Mesenchymal stem cell (in vitro differentiated cells and primary cell): ENCODE data around the gene HECTD2. TPM values are rescaled to one million over a fixed set of nuclear protein-coding genes. Genes with fewer than 3 reads are reported as not detected.
A peak's percentile ranks its signal among the peaks of the same experiment; 100 is the strongest.
"Not testable (repeated sequence)": the region's sequence is repeated elsewhere in the genome, so short reads cannot be mapped to it uniquely, and the experiment has no call there.

Experiments used
- DNase-seq: peaks from one replicate; pipeline ENCODE4 v3.0.0-alpha.2; 2013
- H2AFZ ChIP-seq: one replicate; pipeline ENCODE4 v1.6.1; 2013; ENCODE audit warnings: low read depth, mild to moderate bottlenecking, control low read depth, inconsistent platforms, low read length, moderate library complexity
- H2AK5ac ChIP-seq: 2 replicates; pipeline ENCODE4 v1.6.1; 2013; ENCODE audit warnings: low read length, moderate library complexity, mild to moderate bottlenecking, inconsistent platforms; ENCODE audit not compliant: severe bottlenecking
- H2BK120ac ChIP-seq: one replicate; pipeline ENCODE4 v1.6.1; 2013; ENCODE audit warnings: low read depth, mild to moderate bottlenecking, inconsistent platforms, low read length, moderate library complexity
- H2BK12ac ChIP-seq, 2 experiments: one replicate each; pipeline ENCODE4 v1.6.1; 2013; ENCODE audit warnings: inconsistent platforms in 2 of 2, low read length in 2 of 2, mild to moderate bottlenecking in 2 of 2, moderate library complexity in 2 of 2, control low read depth in 1 of 2
- H2BK15ac ChIP-seq: one replicate; pipeline ENCODE4 v1.6.1; 2013; ENCODE audit warnings: mild to moderate bottlenecking, low read depth, inconsistent platforms; ENCODE audit not compliant: poor library complexity, severe bottlenecking
- H2BK5ac ChIP-seq: 2 replicates; pipeline ENCODE4 v1.6.1; 2013; ENCODE audit warnings: low read depth, mild to moderate bottlenecking, low read length, control low read depth, inconsistent platforms; ENCODE audit not compliant: poor library complexity, severe bottlenecking
- H3K14ac ChIP-seq, 2 experiments: one replicate each; pipeline ENCODE4 v1.6.1; 2013; ENCODE audit warnings: inconsistent platforms in 2 of 2, low read length in 2 of 2, control low read depth in 1 of 2, mild to moderate bottlenecking in 1 of 2, moderate library complexity in 1 of 2
- H3K18ac ChIP-seq, 2 experiments: one replicate each; pipeline ENCODE4 v1.6.1; 2013; ENCODE audit warnings: inconsistent platforms in 2 of 2, low read length in 2 of 2, control low read depth in 1 of 2, low read depth in 1 of 2, mild to moderate bottlenecking in 1 of 2
- H3K23ac ChIP-seq, 2 experiments: one replicate each; pipeline ENCODE4 v1.6.1; 2013; ENCODE audit warnings: inconsistent platforms in 2 of 2, low read length in 2 of 2, mild to moderate bottlenecking in 2 of 2, moderate library complexity in 2 of 2, control low read depth in 1 of 2
- H3K27ac ChIP-seq: 2 replicates; pipeline ENCODE4 v1.5.1; 2013; ENCODE audit warnings: mild to moderate bottlenecking, moderate library complexity, low read length, control low read depth, inconsistent platforms; ENCODE audit not compliant: poor library complexity, severe bottlenecking
- H3K27me3 ChIP-seq, 2 experiments: 2 replicates each; pipeline versions ENCODE4 v1.6.1 to v1.7.0; 2013; ENCODE audit warnings: low read length in 2 of 2, mild to moderate bottlenecking in 2 of 2, moderate library complexity in 2 of 2, control low read depth in 1 of 2, inconsistent platforms in 1 of 2; ENCODE audit not compliant: control insufficient read depth in 1 of 2, insufficient read depth in 1 of 2
- H3K36me3 ChIP-seq, 2 experiments: 2 replicates each; pipeline versions ENCODE4 v1.6.1 to v1.7.0; 2013; ENCODE audit warnings: low read length in 2 of 2, control low read depth in 1 of 2, inconsistent platforms in 1 of 2, low read depth in 1 of 2, mild to moderate bottlenecking in 1 of 2; ENCODE audit not compliant: insufficient read depth in 2 of 2, control insufficient read depth in 1 of 2
- H3K4ac ChIP-seq, 2 experiments: one replicate each; pipeline ENCODE4 v1.6.1; 2013; ENCODE audit warnings: inconsistent platforms in 2 of 2, low read length in 2 of 2, mild to moderate bottlenecking in 2 of 2, moderate library complexity in 2 of 2, control low read depth in 1 of 2, low read depth in 1 of 2
- H3K4me1 ChIP-seq: 2 replicates; pipeline ENCODE4 v1.6.1; 2013; ENCODE audit warnings: low read depth, low read length, control low read depth; ENCODE audit not compliant: control insufficient read depth, insufficient read depth
- H3K4me2 ChIP-seq: 2 replicates; pipeline ENCODE4 v1.6.1; 2013; ENCODE audit warnings: low read length, mild to moderate bottlenecking, inconsistent platforms; ENCODE audit not compliant: poor library complexity, severe bottlenecking
- H3K4me3 ChIP-seq, 2 experiments: 2 replicates each; pipeline versions ENCODE4 v1.5.1 to v1.7.0; 2013; ENCODE audit warnings: low read length in 2 of 2, mild to moderate bottlenecking in 2 of 2, control low read depth in 1 of 2, low read depth in 1 of 2; ENCODE audit not compliant: insufficient read depth in 1 of 2
- H3K79me1 ChIP-seq: replicated peaks from 2 replicates; pipeline ENCODE4 v1.6.1; 2013; ENCODE audit warnings: mild to moderate bottlenecking, control low read depth, low read length, inconsistent platforms; ENCODE audit not compliant: poor library complexity, severe bottlenecking
- H3K9ac ChIP-seq: 2 replicates; pipeline ENCODE4 v1.7.0; 2013; ENCODE audit warnings: mild to moderate bottlenecking, low read length, moderate library complexity
- H3K9me3 ChIP-seq: 2 replicates; pipeline ENCODE4 v1.7.0; 2013; ENCODE audit warnings: mild to moderate bottlenecking, low read length; ENCODE audit not compliant: control insufficient read depth
- H4K8ac ChIP-seq: one replicate; pipeline ENCODE4 v1.6.1; 2013; ENCODE audit warnings: inconsistent platforms, mild to moderate bottlenecking, low read length, moderate library complexity
- H4K91ac ChIP-seq: one replicate; pipeline ENCODE4 v1.6.1; 2013; ENCODE audit warnings: mild to moderate bottlenecking, low read length, inconsistent platforms
- WGBS: methylation state at CpG from one replicate; pipeline ENCODE4 v1.1.7; 2013; ENCODE audit warnings: mixed read lengths; 5-methylcytosine and 5-hydroxymethylcytosine counted together
- small RNA-seq: library from polyadenylated mRNA; stranded (forward); fragments of <200 nt; extraction: miRNeasy Mini kit (QIAGEN cat#:217004); gene quantifications from one replicate; pipeline ENCODE3, GENCODE V24; 2013; ENCODE audit warnings: low read depth

HECTD2 gene

DNA sequence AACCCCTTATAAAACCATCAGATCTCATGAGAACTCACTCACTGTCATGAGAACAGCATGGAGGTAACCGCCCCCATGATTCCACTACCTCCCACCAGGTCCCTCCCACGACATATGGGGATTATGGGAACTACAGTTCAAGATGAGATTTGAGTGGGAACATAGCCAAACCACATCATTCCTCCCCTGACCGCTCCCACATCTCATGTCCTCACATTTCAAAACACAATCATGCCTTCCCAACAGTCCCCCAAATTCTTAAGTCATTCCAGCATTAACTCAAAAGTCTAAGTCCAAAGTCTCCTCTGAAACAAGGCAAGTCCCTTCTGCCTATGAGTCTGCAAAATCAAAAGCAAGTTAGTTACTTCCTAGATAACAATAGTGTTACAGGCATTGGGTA lies 150.7 kb downstream of the HECTD2 start:
- not testable (repeated sequence) for H3K4me1 ChIP-seq, H3K4ac ChIP-seq, H3K27ac ChIP-seq, H3K27me3 ChIP-seq, H3K23ac ChIP-seq, H3K14ac ChIP-seq, H2AFZ ChIP-seq, H4K91ac ChIP-seq, H3K36me3 ChIP-seq, H3K79me1 ChIP-seq, H2BK120ac ChIP-seq, H2BK5ac ChIP-seq, H3K18ac ChIP-seq, H2BK15ac ChIP-seq, H3K4me3 ChIP-seq, H2AK5ac ChIP-seq, H3K4me2 ChIP-seq, H4K8ac ChIP-seq, H3K9ac ChIP-seq, H3K9me3 ChIP-seq, H2BK12ac ChIP-seq
- DNase-seq, result peak; percentile 38
- WGBS, result 90% methylated on average over 3 of the region's 3 CpGs

DNA sequence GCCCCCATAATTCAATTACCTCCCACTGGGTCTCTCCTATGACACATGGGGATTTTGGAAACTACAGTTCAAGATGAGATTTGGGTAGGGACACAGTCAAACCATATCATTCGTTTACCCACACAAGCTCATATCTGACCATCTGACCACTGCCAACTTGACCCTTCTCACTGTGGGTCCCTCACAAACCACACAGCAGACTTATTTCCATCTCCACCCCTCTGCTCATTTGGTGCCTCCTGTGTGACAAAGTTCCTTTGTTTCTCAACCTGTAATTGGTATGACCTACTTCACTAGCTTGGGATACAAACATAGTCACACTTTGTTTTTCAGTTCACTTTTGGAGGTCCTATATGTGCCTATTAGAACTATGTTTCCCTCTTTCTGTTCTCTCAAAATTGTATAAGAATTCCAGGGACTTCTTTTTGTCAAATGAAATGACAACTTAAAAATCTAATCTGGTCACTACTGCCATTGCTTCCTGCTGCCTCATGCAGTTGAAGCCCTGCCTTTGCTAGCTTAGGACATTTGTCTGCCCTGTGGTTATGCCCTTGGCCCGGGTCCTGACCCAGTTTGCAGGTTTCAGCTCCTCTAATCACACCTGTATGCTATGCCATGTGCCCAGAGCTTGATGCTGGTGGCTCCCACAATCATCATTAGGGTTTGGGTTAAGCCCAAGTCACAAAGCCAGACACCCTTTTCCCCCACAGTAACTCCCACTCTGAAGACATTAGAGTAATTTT lies 152.9 kb downstream of the HECTD2 start:
- no peak overlapping the region for H2AFZ ChIP-seq
- no peak overlapping the region for H3K4me2 ChIP-seq
- H4K91ac ChIP-seq, result no peak overlapping the region
- no peak overlapping the region for H3K4me3 ChIP-seq
- H3K79me1 ChIP-seq, result no peaks in the 10 kb centered on the region
- H3K4ac ChIP-seq, result no peak overlapping the region
- H3K27ac ChIP-seq, result no peak overlapping the region
- H4K8ac ChIP-seq, result no peak overlapping the region
- H2BK120ac ChIP-seq, result no peak overlapping the region
- no peak overlapping the region for H2BK15ac ChIP-seq
- no peaks in the 10 kb centered on the region for H3K27me3 ChIP-seq
- H3K4me1 ChIP-seq, result peaks cover 8% of the 10 kb centered on the region
- WGBS, result 87% methylated on average over 2 of the region's 2 CpGs
- no peak overlapping the region for H3K9ac ChIP-seq
- H3K14ac ChIP-seq, result no peak overlapping the region
- no peaks in the 10 kb centered on the region for H3K36me3 ChIP-seq
- H3K23ac ChIP-seq, result no peak overlapping the region
- DNase-seq, result no peak
- no peak overlapping the region for H2AK5ac ChIP-seq
- no peak overlapping the region for H3K18ac ChIP-seq
- no peak overlapping the region for H2BK5ac ChIP-seq
- H3K9me3 ChIP-seq, result no peaks in the 10 kb centered on the region
- no peak overlapping the region for H2BK12ac ChIP-seq

DNA sequence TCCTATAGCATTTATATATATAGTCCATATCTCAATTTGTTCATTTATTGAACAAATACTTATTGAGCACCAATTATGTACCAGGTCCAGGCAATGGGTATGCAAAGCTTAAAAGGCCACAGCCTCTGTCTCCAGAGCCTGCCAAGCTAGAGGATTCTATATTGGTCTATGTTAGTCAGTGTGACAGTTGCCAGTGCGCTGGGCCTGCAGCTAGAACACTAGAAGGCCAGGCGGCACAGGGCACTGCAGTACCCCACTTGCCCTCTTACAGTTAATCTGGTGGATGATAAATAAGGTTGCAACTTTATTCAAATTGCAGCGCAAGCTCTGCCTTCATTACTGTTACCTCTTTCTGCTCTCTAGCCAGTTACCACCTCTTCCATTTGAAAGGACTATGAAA lies 153.9 kb downstream of the HECTD2 start:
- Histone ChIP-seq H2BK5ac (no peak overlapping the region), H3K9me3 (no peaks in the 10 kb centered on the region), H3K9ac (no peak overlapping the region), H3K27me3 (no peaks in the 10 kb centered on the region), H3K4ac (no peak overlapping the region), H4K91ac (no peak overlapping the region), H3K27ac (no peak overlapping the region), H3K36me3 (no peaks in the 10 kb centered on the region), H3K4me3 (no peak overlapping the region), H4K8ac (no peak overlapping the region), H3K14ac (no peak overlapping the region), H3K4me2 (no peak overlapping the region), H3K4me1 (peaks cover 8% of the 10 kb centered on the region), H2AK5ac (no peak overlapping the region), H2BK120ac (no peak overlapping the region), H3K23ac (no peak overlapping the region), H2BK15ac (no peak overlapping the region), H3K79me1 (no peaks in the 10 kb centered on the region), H2BK12ac (no peak overlapping the region), H3K18ac (peak overlapping the region in 1 of 2 experiments; percentile 50), H2AFZ (no peak overlapping the region)
- no peak for DNase-seq
- WGBS, result 98% methylated on average over 3 of the region's 3 CpGs

Small RNA genes lying within 50 kb of the gene (small RNA-seq; reads per million reads assigned to genes)
- gene AL161798.1 (not detected), gene RPS27P1 (not detected)
